Raji (cell line): ENCODE results near the gene CAPN5.

Experiments used
- POLR2A ChIP-seq: IDR thresholded peaks from 2 replicates; pipeline ENCODE4 v1.6.1; 2011; ENCODE audit warnings: low read depth, low read length, control low read depth; ENCODE audit not compliant: insufficient read depth

The CAPN5 gene

DNA sequence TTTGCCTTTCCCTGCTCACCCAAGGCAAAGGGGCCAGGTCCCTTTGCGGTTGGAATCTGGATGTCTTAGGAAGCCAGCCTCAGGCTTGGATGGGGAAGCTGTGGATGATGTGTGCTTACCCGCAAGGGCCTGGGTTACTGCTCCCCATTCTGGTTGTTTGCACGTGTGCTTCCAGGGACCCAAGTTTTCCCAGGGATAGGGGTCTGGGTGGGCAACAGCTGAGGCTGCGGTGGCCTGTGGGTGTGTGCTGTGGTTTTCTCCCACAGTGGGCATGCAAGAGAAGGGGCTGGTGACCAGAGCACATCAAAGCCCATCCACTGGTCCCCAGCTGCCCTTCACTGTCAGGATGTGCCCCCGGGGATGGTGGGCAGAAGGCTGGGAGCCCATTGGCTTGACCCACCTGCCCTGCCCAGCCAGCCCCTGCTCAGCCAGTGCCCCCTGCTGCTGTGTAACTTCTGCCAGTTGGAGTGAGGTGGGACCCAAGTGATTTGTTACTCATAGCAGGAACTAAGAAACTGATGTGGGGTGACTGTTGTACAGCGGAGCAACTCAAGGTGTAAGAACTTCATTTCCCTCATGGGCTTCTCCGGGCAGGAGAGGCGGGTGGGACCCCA, 3.3 kb downstream of the CAPN5 start:
- no peak for TF ChIP-seq POLR2A

DNA sequence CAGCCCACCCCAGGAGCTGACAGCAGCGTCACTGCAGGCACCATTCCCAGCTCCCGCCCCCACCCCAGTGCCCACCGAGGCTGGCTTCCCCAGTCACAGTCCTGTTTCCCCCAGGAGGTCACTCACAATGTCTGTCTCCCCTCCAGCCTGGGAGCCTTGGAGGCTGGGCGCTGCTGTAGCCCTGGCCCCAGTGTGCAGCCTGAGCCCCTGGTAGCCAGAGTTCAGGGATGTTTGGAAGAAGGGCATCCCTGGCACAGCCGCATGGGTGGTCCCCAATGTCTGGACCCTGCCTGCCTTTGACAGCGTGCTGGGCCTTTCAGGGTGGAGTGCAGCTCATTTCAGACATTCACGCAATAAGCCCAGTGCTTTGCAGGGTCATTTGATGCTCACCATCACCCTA, 4.3 kb downstream of the CAPN5 start:
- TF ChIP-seq POLR2A = no peak

DNA sequence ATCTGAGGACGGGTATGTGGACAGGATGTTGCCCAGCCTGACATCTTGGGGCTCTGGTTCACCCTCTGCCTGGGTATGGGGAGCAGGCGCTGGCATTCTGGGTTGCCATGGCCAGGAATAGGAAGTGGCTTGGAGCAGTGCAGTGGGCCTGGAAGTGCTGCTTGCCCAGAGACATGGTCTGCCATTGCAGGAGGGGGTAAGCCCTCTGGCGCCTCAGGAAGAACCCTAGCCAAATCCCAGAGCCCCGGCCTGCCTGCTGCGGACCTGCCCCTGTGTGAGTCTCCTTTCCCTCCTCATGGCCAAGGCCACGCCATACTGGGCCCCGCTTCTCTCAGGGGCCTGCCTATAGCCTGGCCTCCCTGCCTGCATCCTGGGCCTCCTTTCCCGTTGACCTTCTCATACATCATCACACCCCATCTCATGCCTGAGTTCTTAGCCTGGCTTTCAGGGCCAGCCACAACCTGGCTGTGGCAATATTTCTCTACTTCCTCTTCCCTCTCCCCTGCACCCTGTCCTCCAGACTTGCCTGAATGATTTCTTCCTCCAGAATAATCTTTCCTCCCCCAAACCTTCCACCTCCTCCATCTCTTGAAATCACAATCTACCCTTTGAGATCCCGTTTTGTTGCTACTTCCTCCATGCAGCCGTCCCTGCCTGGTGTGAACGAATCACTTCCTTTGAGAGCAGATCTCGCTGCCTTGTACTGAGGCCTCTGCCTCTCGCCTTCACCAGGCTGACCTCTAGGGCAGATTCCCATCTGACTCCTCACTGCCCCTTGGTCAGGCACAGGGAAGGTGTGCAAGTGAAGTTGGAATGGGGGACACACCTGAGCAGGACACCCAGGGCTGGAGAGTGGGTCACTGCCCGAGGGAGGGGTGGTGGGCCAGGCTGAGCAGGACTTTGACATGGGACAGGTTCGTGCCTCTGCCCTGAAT, 5.2 kb downstream of the CAPN5 start:
- no peak for TF ChIP-seq POLR2A

DNA sequence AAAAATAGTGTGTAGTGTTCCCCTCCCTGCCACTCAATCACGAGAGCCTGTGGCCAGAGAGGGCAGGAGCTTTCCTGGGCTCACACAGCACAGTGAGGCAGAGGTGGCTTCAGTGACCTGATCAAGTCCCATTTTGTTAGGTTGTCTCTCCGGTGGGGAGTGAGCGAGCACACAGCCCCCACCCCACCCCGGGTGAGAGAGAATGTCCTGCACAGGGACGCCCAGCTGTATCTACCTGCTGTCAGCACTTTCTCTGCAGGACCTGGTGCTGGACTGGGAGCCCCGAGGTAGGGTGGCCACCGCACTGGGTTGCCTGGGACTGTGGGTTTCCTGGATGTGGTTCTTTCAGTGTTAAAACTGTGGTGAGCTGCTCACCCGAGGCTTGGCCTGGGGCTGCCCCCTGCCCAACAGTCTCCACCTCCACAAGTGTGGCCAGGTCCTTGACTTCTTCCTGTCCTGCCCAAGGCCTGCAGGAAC, 6.1 kb downstream of the CAPN5 start:
- TF ChIP-seq POLR2A = no peak

DNA sequence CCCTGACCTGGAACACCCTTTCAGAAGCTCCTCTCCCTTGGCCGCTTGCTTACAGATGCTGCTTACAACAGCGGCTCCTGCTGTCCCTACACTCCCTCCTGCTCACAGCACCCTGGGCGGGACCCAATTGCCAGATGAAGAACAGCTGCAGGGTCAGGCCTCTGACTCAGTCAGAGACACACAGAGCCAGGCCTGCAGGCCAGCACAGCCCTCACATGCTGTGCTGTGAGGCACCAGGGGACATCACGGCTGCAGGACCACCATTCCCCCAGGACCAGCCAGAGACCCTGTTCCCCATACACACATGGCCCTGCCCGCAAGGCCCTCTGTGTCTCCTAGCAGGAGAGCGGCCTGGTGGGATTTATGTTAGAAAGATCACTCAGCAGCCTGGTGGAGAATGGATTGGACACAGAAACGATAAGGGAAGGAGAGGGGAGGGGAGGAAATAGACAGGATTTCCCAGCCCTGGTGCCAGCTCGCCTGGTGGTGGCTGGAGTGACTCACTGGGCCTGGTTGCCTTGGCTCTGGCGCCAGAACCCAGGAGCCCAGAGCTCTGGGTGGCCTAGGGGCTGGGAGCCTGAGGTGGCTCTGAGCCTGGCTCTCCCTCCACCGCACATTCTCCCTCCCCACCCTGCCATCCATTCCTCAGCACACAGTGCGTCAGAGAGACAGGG, 6.7 kb downstream of the CAPN5 start:
- no peak for TF ChIP-seq POLR2A

DNA sequence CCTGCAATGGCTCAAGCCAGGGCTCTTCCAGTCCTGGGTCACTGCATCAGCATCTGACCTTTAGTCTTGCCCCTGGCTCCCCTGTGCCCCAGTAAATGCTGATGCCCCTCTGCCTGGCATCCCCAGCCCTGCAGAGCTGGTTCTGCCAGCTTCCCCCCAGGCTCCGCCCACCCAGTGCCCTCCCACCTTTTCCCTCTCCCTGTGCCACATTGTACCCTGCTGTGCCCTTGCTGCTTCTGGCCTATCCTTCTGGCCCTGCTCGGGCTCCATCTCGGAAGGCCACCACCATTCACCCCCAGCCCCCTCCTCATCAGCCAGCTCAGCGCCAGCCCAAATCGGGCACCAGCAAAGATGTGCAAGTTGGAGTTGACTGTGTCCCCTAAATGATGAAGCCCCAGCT, 7.4 kb downstream of the CAPN5 start:
- no peak for TF ChIP-seq POLR2A

DNA sequence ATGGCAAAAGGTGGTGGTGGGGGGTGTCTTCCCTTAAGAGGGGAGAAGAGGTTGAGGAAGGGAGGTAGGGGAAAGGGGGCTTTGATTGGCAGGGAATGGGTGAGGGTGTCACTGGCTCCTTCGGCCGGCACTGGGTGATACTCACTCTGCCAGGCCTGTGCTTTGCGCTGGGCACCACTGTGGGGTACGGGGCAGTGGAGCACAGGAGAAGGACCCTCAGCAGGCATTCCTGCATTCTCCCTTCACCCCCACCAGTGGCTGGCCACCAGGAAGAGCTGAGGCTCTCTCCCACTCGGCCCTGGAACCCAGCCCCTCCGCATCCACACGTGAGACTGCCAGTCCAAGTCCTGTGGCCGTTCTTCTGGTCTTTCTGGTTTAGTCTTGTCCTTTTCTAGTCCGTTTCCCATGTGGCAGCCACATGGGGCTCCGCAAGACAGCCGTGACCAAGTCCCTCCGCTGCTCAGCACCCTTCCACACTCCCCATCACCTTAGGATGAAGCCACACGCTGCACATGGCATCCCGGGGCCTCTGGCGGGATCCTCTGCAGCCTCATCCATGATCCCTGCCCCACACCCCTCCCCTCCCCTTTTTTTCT, 8.0 kb downstream of the CAPN5 start:
- TF ChIP-seq POLR2A = no peak

DNA sequence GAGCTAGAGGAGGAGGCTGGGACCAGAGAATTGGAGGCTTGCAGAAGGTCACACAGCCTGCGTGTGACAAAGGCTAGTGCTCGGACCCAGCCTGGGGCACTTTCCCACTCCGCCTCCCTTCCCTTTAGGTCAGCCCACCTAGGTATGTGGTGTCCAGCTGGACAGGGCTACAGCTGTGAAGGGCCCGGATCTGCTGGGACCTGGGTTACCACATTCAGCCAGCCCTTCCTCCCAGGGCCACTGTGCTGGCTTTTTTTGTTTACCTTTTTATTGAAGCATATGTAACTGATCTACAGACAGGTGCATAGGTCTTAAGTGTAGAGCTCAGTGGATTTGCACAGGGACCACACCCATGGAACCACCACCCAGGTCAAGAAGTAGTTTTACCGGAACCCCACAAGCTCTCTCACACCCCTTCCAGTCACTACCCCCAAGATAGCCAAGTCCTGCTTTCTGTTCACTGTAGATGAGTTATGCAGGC, 8.7 kb downstream of the CAPN5 start:
- no peak for TF ChIP-seq POLR2A

DNA sequence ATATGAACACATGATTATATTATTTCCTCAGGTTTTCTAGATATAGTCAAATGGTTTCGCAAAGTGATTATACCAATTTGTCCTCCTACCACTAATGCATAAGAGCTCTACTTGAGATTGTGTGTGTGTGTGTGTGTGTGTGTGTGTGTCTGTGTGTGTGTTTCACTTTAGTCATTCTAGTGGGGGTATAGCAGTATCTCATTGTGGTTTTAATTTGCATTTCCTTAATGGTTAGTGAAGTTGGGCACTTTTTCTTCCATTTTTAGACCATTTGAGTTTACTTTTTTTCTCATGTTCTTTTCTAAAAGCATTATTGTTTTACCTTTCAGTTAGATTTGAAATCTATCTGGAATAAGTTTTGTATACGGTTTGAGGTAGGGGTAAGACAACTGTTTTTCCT, 12.9 kb downstream of the CAPN5 start:
- TF ChIP-seq POLR2A = no peak

DNA sequence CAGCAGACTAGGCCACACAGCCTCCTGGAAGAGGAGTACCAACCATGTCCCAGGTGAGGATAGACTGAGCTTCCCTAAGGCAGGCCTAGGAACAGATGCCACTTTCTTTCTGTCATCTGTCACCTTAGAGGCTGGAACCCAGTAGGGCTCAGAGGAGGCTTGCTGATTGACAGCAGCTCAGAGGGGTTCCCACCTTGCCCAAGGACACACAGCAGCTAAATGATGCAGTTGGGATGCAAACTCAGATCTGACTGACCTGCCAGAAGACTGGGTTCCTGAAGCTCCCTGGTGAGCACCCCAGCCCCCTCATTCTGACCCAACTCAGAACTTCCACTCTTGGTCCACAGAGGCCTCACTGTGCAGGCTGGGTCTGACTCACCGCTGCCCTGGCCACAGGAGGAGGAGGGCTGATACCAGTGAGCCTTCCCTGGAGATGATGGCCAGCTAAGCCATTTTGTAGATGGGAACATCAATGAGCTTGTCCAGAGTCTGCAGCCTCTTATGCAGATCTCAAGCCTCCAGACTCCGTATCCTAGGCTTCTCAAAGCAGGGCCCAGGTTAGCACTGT, 14.0 kb downstream of the CAPN5 start:
- TF ChIP-seq POLR2A = no peak

DNA sequence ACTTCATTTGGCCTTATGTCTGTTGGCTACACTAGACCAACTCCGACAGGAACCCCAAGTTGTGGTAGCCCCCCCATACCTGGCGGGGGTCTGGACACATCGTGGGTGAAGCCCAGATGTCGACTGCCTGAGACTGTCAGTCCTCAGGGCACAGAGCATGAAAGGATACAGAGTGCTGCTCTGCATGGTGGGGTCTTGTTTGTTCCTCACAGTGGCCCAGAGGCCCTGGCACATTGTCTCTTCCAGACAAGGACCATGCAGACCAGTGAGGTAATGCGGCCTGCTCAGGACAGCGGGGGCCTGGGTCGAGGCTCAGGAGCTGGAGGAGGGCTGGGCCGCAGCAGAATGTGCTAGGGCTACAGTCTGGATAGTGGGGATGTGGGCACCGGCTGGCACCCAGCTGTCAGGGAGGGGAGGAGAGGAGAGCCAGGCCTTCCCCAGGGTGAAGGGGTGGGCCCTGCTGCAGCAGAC, 14.6 kb downstream of the CAPN5 start:
- no peak for TF ChIP-seq POLR2A

DNA sequence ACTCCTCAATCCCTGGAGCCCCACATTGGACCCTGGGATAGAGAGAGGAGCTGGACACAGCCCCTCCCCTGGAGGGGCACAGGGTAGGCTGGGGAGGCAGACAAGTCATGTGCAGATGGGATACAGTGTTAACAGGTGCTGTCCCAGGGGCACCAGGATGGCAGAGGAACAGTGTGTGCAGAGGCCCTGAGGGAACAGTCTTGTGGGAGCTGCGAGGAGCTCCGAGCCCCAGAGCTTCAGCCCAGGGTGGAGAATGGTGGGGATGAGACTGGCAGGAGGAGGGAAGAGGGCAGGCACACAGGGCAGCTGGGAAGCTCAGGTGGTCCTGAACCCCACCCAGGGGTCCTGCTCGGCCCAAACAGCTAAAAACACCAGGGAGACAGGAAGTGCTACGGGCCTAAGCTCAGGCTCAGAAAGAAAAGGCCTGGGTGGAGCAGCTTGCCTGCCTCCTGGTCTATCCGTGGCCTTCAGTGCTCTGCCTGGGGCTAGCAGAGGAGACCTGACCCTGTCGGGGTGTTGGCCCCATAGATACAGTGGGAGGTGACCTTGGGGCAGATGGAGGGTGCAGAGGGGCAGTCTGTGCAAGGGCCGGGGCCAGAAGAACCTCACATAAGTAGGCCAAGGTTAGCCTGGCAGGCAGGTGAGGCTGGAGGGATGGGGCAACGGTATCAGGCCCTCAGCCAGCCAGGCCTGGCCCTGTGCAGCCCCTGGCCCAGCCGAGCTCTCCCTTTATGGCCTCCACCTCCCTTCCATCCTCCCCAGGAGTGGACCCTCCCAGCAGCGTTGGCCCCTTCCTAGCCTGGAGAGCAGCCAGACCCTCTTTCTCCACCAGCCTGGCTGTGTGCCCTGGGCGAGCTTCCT, 15.4 kb downstream of the CAPN5 start:
- TF ChIP-seq POLR2A = no peak

DNA sequence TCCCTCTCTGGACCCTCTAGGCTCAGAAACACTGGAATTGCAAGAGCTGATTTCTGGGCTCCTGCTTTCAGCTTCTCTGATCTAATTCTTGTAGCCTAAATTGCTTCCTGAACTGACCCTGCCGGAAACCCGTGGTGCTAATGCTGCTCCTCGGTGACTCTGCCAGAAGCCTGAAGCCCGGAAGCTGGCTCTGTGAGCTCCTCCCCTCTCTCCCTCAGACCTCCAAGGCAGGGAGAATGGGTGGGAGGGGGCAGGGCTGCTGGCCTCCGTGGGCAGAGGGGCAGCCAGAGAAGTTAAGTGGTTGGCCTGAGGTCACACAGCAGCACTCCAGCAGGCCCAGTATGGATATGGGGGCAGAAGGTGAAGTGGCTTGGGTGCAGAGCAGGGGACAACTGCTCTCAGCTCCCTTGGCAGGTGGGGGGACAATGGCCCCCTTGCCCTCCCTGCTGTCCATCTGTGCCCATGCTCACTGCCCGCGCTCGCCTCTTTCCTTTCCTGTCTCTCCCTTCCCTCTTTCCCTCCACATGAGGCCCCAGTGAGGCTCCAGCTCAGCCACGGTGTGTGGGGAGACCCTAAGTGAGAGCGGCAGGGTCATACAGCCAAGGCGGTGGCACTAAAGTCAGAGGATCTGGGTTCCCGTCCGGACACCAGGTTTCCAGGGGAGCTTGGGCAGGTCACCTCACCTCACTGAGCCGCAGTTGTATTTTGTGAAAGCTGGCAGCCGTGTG, 16.2 kb downstream of the CAPN5 start:
- TF ChIP-seq POLR2A = no peak

DNA sequence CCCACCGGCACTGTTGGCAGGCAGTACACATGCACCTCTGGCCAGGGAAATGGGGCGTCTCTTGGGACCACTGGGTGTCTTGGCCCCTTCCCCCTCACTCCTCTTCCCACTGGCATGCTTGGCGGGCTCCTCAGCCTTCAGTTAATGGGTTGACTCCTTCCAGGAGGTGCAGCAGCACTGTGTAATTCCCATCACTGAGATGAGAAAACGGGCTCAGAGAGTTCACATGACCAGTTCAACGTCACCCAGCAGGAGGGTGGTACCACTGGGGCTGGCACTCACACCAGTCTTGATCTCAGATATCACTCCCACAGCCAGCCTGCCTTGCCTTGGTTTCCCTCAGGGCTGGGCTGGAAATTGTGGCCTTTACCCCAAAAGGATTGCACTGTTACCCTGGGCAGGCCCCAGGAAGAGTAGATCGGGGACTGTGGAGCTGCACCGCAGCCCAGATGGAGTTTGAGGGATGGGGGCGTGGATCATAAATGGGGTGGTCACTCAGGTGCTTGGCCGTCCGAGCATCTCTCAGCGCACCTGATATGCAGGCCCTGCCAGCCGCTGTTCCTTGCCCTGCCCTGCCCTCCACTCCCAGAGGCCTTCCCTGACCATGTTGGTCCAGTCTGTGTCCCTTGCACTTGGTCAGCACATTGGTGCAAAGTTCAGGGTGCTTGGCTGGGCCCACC, 16.9 kb downstream of the CAPN5 start:
- TF ChIP-seq POLR2A = no peak
